GM06990 (cell line): ENCODE measurements around the gene PIAS2.

Experiments used
- DNase-seq: peaks from one replicate; pipeline ENCODE4 v3.0.0-alpha.2; 2011; ENCODE audit not compliant: insufficient read length; ENCODE audit errors: extremely low read depth
- H3K27me3 ChIP-seq: replicated peaks from 2 replicates; pipeline ENCODE4 v1.6.0; 2011; ENCODE audit warnings: low read length; ENCODE audit not compliant: control insufficient read depth, insufficient read depth
- H3K36me3 ChIP-seq: 2 replicates; pipeline ENCODE4 v1.5.1; 2011; ENCODE audit warnings: low read length; ENCODE audit not compliant: control insufficient read depth, insufficient read depth
- H3K4me3 ChIP-seq: replicated peaks from 2 replicates; pipeline ENCODE4 v1.5.1; 2011; ENCODE audit warnings: low read depth, mild to moderate bottlenecking, control low read depth, low read length
- CTCF ChIP-seq: IDR thresholded peaks from 2 replicates; pipeline ENCODE4 v1.5.1; 2011; ENCODE audit warnings: low read length, control low read depth, mild to moderate bottlenecking, inconsistent platforms; ENCODE audit not compliant: insufficient read depth, poor library complexity, severe bottlenecking

The PIAS2 gene

GRCh38 chr18:46831434-46831833 lies 85.9 kb downstream of the PIAS2 start:
- Histone ChIP-seq H3K27me3 (no peaks in the 10 kb centered on the region), H3K36me3 (peaks cover 1% of the 10 kb centered on the region; the same call in 1 of the 2 replicates), H3K4me3 (no peak overlapping the region)
- DNase-seq: no peak
- TF ChIP-seq CTCF: no peak

- no peak for TF ChIP-seq CTCF
- Histone ChIP-seq H3K27me3 (no peaks in the 10 kb centered on the region), H3K4me3 (no peak overlapping the region), H3K36me3 (peaks cover 1% of the 10 kb centered on the region; the same call in 1 of the 2 replicates)
- no peak for DNase-seq
Observed at GRCh38 chr18:46830633-46831032, 86.7 kb downstream of the PIAS2 start.

- Histone ChIP-seq H3K36me3 (peaks cover 1% of the 10 kb centered on the region; the same call in 1 of the 2 replicates), H3K27me3 (no peaks in the 10 kb centered on the region), H3K4me3 (no peak overlapping the region)
- no peak for TF ChIP-seq CTCF
- DNase-seq: no peak
Observed at GRCh38 chr18:46829947-46830346, 87.4 kb downstream of the PIAS2 start.

- no peak for DNase-seq
- Histone ChIP-seq H3K36me3 (peaks cover 1% of the 10 kb centered on the region; the same call in 1 of the 2 replicates), H3K27me3 (no peaks in the 10 kb centered on the region), H3K4me3 (no peak overlapping the region)
- TF ChIP-seq CTCF: no peak
Observed at GRCh38 chr18:46829531-46829930, 87.8 kb downstream of the PIAS2 start.

GRCh38 chr18:46821856-46822711 lies 95.2 kb downstream of the PIAS2 start:
- no peak for DNase-seq
- Histone ChIP-seq H3K36me3 (peaks cover 1% of the 10 kb centered on the region; the same call in 1 of the 2 replicates), H3K4me3 (no peak overlapping the region), H3K27me3 (no peaks in the 10 kb centered on the region)
- TF ChIP-seq CTCF: no peak

DNA sequence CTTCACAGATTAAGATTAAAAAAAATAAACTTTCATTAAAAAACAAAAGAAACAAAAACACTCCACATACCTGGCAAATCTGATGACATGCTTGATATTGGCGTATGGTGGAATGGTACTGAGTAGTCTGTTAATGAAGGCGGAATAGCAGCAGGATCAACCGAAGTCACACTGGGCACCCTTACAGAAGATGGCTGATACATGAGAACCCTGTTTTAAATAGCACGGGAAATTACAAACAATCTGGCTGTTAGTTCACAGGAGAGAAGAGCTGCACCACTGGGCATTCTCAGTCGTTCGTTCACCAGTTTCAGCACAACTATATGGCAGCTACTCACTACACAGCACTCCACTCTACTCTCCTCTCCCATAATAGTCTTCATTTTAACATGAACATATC lies 96.4 kb downstream of the PIAS2 start:
- Histone ChIP-seq H3K27me3 (no peaks in the 10 kb centered on the region), H3K36me3 (no peaks in the 10 kb centered on the region), H3K4me3 (no peak overlapping the region)
- TF ChIP-seq CTCF: no peak
- no peak for DNase-seq
